HG03520 (cell line): ENCODE measurements around the gene PER2.
"Not testable (repeated sequence)": the region's sequence is repeated elsewhere in the genome, so short reads cannot be mapped to it uniquely, and the experiment has no call there.

Experiments
- ATAC-seq: cut with Tn5 transposase; IDR thresholded peaks from one replicate; pipeline ENCODE4 v1.9.1; 2021; ENCODE audit warnings: mild to moderate bottlenecking, moderate library complexity; ENCODE audit not compliant: unreplicated experiment

PER2 gene

GRCh38 chr2:238287737-238288649 lies at the start of gene PER2:
TSS of gene PER2 (minus strand) at chr2:238288610. CDS start at chr2:238277936, 10,674 bp downstream.
- ATAC-seq = no peak

GRCh38 chr2:238337846-238338245 lies 49.4 kb upstream of the PER2 start:
- ATAC-seq = no peak

- no peak for ATAC-seq
Measured at GRCh38 chr2:238336793-238337444, 48.5 kb upstream of the PER2 start.

DNA sequence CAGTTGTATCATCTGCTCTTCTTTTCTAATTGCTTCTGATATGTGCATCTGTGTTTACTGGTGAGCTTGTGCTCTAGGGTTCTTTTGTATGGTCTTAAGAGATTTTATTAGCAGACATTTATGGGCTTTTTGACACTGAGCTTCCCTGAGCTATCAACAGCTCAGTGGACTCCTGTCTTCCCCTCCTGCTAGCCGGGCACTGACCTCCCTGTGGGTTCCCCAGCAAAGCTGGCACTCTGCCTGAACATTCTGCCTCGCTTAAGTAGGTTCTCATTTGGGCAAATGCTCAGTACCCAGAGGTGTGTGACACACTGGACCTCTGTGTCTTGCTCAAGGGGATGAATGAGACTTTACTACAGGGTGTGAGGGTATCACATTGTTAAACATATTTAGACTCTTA lies 47.7 kb upstream of the PER2 start:
- ATAC-seq = no peak

DNA sequence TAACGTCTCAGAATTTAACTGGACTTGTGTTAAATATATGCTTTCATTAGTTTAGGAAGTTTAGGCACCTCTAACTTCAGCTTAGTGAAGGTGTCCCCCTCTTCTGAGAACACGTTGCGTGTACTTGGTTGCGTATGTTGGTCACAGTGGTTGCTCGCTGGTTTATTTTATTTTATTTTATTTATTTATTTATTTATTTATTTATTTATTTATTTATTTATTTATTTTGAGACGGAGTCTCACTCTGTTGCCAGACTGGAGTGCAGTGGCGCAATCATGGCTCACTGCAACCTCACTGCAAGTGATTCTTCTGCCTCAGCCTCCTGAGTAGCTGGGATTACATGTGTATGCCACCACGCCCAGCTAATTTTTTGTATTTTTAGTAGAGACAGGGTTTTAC lies 47.2 kb upstream of the PER2 start:
- not testable (repeated sequence) for ATAC-seq

GRCh38 chr2:238334885-238335284 lies 46.5 kb upstream of the PER2 start:
- ATAC-seq = no peak

- no peak for ATAC-seq
Measured at GRCh38 chr2:238331916-238332315, 43.5 kb upstream of the PER2 start.

DNA sequence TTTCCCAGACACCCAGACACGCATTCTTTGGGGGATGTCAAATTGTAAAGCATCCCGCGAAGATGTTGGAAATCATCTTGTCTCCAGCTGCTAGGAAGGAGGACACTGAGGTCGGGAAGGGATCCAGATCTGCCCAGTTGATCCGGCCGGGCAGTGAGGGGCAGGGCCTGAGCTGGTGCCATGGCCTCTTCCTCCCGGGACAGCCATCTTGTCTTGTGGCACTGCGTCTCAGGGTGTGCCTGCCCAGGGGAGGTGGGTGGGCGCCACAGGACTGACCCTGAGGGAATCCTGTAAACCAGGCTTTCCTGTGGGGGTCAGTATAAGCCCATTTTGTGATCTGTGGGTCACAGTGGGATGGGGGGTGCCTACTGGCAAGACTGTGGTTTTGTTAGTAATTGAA lies 42.0 kb upstream of the PER2 start:
- no peak for ATAC-seq

DNA sequence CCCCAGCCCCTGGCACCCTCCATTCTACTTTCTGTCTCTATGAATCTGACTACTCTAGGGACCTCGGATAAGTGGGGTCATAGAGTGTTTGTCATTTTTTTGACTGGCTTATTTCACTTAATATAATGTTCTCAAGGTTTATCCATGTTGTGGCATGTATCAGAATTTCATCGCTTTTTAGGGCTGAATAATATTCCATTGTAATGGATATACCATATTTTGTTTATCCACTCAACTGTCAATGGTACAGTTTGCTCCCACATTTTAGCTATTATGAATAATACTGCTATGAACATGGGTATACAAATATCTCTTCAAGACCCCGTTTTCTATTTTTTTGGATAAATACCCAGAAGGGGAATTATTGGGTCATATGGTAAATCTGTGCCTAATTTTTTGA lies 39.3 kb upstream of the PER2 start:
- no peak for ATAC-seq

DNA sequence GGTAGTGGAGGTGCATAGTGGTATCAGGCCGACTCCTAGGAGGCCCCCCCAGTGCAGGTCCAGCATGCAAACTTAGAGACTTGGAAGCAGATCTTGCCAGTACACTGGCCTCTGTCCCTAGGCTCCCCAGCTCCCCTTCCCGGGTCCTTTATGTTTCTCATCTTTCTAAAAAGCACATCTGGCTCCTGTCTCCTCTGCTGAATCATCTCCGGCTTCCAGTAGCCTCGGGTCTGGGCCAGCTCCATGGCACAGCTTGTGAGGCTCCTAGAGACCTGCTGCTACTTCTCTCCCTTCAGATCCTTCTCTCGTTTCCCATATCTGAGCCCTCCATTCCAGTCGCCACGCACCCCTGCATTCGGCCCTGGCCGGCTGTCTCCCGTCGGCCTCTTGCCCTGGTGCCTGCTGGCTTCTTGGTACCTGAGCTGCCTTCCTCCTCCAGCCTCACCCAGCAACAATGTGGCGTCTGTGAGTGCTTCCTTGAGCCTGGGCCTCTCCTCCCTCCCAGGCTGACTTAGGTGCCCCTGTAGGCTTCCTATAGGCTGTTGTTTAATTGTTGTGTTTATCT lies 38.5 kb upstream of the PER2 start:
- no peak for ATAC-seq

DNA sequence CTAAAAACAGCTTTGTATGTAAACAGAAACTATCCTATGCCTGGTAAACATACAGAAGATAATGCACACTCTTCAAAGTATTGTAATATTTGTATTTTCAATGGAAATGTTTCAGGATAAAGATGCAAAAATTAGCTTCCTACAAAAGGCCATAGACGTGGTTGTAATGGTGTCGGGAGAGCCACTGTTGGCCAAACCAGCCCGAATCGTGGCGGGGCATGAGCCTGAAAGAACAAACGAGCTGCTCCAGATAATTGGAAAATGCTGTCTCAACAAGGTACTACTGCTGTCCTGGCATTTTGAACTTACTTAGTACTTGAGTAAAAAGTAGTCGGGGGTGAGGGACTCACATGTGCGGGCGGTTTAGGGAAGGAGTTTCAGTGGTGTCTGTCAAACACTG lies 37.3 kb upstream of the PER2 start:
- ATAC-seq = no peak

DNA sequence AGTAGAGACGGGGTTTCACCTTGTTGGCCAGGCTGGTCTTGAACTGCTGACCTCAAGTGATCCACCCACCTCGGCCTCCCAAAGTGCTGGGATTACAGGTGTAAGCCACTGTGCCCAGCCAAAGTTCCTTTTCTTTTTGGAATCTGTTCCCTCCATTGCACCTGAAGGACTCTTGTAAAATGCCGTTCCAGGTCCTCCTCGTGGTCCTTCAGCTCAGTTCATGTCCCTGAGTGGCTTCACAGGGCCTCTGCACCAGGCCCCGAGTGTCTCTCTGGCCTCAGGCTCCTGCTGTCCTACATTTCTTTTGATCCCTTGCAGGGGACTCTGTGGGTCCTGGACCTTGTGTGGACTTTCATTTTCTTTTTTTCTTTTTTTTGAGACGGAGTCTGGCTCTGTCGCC lies 35.8 kb upstream of the PER2 start:
- not testable (repeated sequence) for ATAC-seq

- ATAC-seq = no peak
Measured at GRCh38 chr2:238322001-238322411, 33.6 kb upstream of the PER2 start.

GRCh38 chr2:238321467-238321866 lies 33.1 kb upstream of the PER2 start:
- ATAC-seq = no peak

GRCh38 chr2:238320648-238321281 lies 32.4 kb upstream of the PER2 start:
- ATAC-seq = peak; percentile 42

GRCh38 chr2:238320246-238320647 lies 31.8 kb upstream of the PER2 start, which contains the start of gene TRAF3IP1:
TSS of gene TRAF3IP1 (plus strand) at chr2:238320518. CDS start at chr2:238320663, 145 bp downstream.
- peak; percentile 96 for ATAC-seq

GRCh38 chr2:238315031-238315595 lies 26.7 kb upstream of the PER2 start:
- no peak for ATAC-seq

DNA sequence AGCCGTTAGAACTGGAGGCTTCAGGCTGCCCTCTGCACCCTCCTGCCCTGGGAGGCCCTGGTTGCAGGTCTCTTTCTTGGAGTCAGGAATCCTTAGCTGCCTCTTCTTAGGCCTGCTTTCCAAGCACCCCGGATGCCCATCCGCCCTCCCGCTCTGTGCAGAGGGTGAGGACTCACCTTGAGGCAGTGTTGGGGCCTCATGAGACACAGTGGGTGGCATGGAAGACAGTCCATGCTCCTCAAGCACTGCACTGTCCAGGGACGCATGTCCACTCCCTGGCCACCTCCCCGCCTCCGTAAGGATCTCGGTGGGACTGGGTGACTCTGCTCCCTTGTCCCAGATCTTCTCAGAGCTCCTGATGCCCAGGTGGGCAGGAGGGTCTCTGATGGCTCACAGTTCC lies 26.2 kb upstream of the PER2 start:
- no peak for ATAC-seq

DNA sequence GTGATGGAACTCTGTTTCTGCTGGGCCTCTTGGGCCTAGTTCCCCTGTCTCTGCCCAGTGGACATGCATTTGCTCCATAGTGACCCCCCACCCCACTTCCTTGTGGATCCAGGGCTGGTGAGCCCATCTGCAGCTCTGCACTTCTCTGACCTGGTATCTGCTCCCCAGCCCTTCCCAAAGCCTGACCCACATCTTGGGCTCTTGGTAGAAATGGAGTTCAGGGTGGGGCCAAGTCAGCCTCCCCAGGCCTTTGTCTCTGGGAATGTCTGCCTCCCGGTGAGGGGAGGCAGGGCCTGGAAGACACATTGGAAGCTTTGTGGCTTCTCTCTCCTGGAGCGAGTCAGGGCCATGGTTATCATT lies 25.6 kb upstream of the PER2 start:
- no peak for ATAC-seq

GRCh38 chr2:238313289-238313990 lies 25.0 kb upstream of the PER2 start:
- no peak for ATAC-seq
